Rectal smooth muscle tissue (tissue), 1 donor: ENCODE data around the gene SLC22A9.
"Not testable (repeated sequence)": the region's sequence is repeated elsewhere in the genome, so short reads cannot be mapped to it uniquely, and the experiment has no call there.

Experiments
- H3K27ac ChIP-seq: one replicate; pipeline ENCODE4 v1.7.0; 2013; ENCODE audit warnings: low read depth, low read length, inconsistent platforms
- H3K27me3 ChIP-seq: one replicate; pipeline ENCODE4 v1.7.0; 2013; ENCODE audit warnings: low read length; ENCODE audit not compliant: control insufficient read depth, insufficient read depth
- H3K36me3 ChIP-seq: one replicate; pipeline ENCODE4 v1.7.0; 2013; ENCODE audit warnings: low read length; ENCODE audit not compliant: control insufficient read depth, insufficient read depth
- H3K4me1 ChIP-seq: one replicate; pipeline ENCODE4 v1.7.0; 2013; ENCODE audit warnings: low read length; ENCODE audit not compliant: control insufficient read depth, insufficient read depth
- H3K4me3 ChIP-seq: one replicate; pipeline ENCODE4 v1.7.0; 2013; ENCODE audit warnings: low read length
- H3K9ac ChIP-seq: one replicate; pipeline ENCODE4 v1.7.0; 2013; ENCODE audit warnings: low read length

The SLC22A9 gene

GRCh38 chr11:63369165-63369970 lies at the start of gene SLC22A9:
SLC22A9 (plus strand) TSS chr11:63369785; CDS start chr11:63370057, 272 bp downstream.
- H3K27ac ChIP-seq: no peak within 1 kb of the TSS

GRCh38 chr11:63321723-63322122 lies 47.9 kb upstream of the SLC22A9 start:
- Histone ChIP-seq H3K27me3 (no peaks in the 10 kb centered on the region), H3K4me3 (no peak overlapping the region), H3K27ac (no peak overlapping the region), H3K4me1 (no peaks in the 10 kb centered on the region), H3K9ac (no peak overlapping the region), H3K36me3 (no peaks in the 10 kb centered on the region)

More at GRCh38 chr11:63369165-63369970, at the start of gene SLC22A9:
- Histone ChIP-seq H3K9ac (no peak within 1 kb of the TSS), H3K36me3 (no peaks in the 10 kb centered on the region), H3K27me3 (no peaks in the 10 kb centered on the region), H3K4me3 (no peak within 1 kb of the TSS), H3K4me1 (no peaks in the 10 kb centered on the region)

GRCh38 chr11:63335089-63335488 lies 34.5 kb upstream of the SLC22A9 start:
- not testable (repeated sequence) for H3K9ac ChIP-seq, H3K4me3 ChIP-seq, H3K36me3 ChIP-seq, H3K27me3 ChIP-seq, H3K4me1 ChIP-seq, H3K27ac ChIP-seq

DNA sequence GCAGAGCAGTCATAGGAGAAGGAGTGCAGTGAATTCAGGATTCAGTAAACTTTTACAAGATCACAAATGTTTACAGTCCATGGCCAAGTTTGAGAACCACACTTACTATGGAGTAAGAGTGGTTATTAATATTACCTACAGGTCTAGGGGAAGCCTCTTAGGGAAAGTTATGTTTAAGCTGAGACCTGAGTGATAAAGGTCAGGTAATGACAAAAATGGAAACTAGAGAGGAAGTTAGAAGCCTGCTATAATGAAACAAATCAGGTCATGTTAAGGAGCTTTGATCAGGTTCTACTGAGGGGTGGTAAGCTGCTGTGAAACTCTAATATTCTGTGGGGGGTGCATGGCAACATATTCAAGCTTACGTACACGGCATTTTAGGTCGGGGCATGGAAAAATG lies 32.5 kb upstream of the SLC22A9 start:
- no peak overlapping the region for H3K27ac ChIP-seq
- no peak overlapping the region for H3K4me3 ChIP-seq
- no peak overlapping the region for H3K9ac ChIP-seq
- H3K4me1 ChIP-seq: no peaks in the 10 kb centered on the region
- H3K36me3 ChIP-seq: no peaks in the 10 kb centered on the region
- H3K27me3 ChIP-seq: no peaks in the 10 kb centered on the region

- no peaks in the 10 kb centered on the region for H3K36me3 ChIP-seq
- no peak overlapping the region for H3K27ac ChIP-seq
- H3K27me3 ChIP-seq: no peaks in the 10 kb centered on the region
- H3K4me1 ChIP-seq: no peaks in the 10 kb centered on the region
- H3K9ac ChIP-seq: no peak overlapping the region
- H3K4me3 ChIP-seq: no peak overlapping the region
These were observed 26.5 kb upstream of the SLC22A9 start for GRCh38 chr11:63343130-63343529.

- no peak overlapping the region for H3K4me3 ChIP-seq
- H3K36me3 ChIP-seq: no peaks in the 10 kb centered on the region
- H3K4me1 ChIP-seq: no peaks in the 10 kb centered on the region
- H3K27ac ChIP-seq: no peak overlapping the region
- H3K9ac ChIP-seq: no peak overlapping the region
- no peaks in the 10 kb centered on the region for H3K27me3 ChIP-seq
These were observed 17.4 kb upstream of the SLC22A9 start for GRCh38 chr11:63352144-63352543.

- no peak overlapping the region for H3K27ac ChIP-seq
- no peak overlapping the region for H3K4me3 ChIP-seq
- H3K36me3 ChIP-seq: no peaks in the 10 kb centered on the region
- no peaks in the 10 kb centered on the region for H3K4me1 ChIP-seq
- no peaks in the 10 kb centered on the region for H3K27me3 ChIP-seq
- no peak overlapping the region for H3K9ac ChIP-seq
These were observed 7.3 kb upstream of the SLC22A9 start for GRCh38 chr11:63362196-63362793.

- H3K36me3 ChIP-seq: no peaks in the 10 kb centered on the region
- no peaks in the 10 kb centered on the region for H3K27me3 ChIP-seq
- H3K9ac ChIP-seq: no peak overlapping the region
- no peak overlapping the region for H3K4me3 ChIP-seq
- H3K4me1 ChIP-seq: no peaks in the 10 kb centered on the region
- H3K27ac ChIP-seq: no peak overlapping the region
These were observed 495 bp downstream of the SLC22A9 start for GRCh38 chr11:63369971-63370588.

- Histone ChIP-seq H3K27ac (no peak overlapping the region), H3K4me1 (no peaks in the 10 kb centered on the region), H3K9ac (no peak overlapping the region), H3K36me3 (no peaks in the 10 kb centered on the region), H3K27me3 (no peaks in the 10 kb centered on the region), H3K4me3 (no peak overlapping the region)
These were observed 1.8 kb downstream of the SLC22A9 start for GRCh38 chr11:63371396-63371795.

- Histone ChIP-seq H3K27ac (no peak overlapping the region), H3K27me3 (no peaks in the 10 kb centered on the region), H3K36me3 (no peaks in the 10 kb centered on the region), H3K4me3 (no peak overlapping the region), H3K4me1 (no peaks in the 10 kb centered on the region), H3K9ac (no peak overlapping the region)
These were observed 5.8 kb downstream of the SLC22A9 start for GRCh38 chr11:63375434-63375833.

DNA sequence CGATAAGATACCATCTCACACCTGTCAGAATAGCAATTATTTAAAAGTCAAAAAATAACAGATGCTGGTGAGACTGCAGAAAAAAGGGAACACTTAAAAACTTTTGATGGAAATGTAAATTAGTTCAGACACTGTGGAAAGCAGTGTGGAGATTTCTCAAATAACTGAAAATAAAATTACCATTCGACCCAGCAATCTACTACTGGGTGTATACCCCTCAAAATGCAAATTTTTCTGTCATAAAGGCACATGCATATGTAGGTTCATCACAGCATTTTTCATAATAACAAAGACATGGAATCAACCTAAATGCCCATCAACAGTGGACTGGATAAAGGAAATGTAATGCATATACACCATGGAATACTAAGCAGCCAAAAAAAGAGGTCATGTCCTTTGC lies 10.5 kb downstream of the SLC22A9 start:
- Histone ChIP-seq H3K4me3 (no peak overlapping the region), H3K27ac (no peak overlapping the region), H3K36me3 (no peaks in the 10 kb centered on the region), H3K9ac (no peak overlapping the region), H3K4me1 (no peaks in the 10 kb centered on the region), H3K27me3 (no peaks in the 10 kb centered on the region)

DNA sequence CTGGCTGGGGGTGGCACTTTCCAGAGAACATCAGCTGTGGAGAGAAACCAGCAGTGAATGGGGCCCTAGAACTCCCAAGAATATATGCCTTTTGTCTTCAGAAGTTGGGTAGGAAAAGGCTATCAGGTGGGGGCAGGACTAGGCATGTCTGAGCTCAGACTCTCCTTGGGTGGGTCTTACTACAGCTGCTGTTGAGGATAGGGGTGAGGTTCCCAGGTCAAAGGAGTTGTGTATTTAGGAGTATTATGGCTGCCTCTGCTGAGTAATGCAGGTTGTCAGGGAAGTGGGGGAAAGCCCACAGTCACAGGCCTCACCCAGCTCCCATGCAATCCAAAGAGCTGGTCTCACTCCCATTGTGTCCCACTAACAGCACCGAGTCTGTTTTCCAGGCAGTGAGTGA lies 26.1 kb downstream of the SLC22A9 start:
- Histone ChIP-seq H3K27me3 (peaks cover 3% of the 10 kb centered on the region), H3K4me1 (no peaks in the 10 kb centered on the region), H3K36me3 (no peaks in the 10 kb centered on the region), H3K9ac (no peak overlapping the region), H3K27ac (no peak overlapping the region), H3K4me3 (no peak overlapping the region)
